GM23338 (cell line): ENCODE measurements around the gene LIFR. TPM values are rescaled to one million over a fixed set of nuclear protein-coding genes. Genes with fewer than 3 reads are reported as not detected.

Experiments used
- CREB1 ChIP-seq: fragments of 250-450 bp; sonication (Bioruptor Pico); IDR thresholded peaks from 2 replicates; pipeline ENCODE4 v1.5.0; 2020; ENCODE audit warnings: low read depth, mild to moderate bottlenecking, moderate library complexity
- EZH2 ChIP-seq: fragments of 200-600 bp; sonication (generic); IDR thresholded peaks from one replicate; pipeline ENCODE4 v1.8.0; 2017; ENCODE audit warnings: antibody characterized with exemption, mild to moderate bottlenecking, low read depth; ENCODE audit not compliant: unreplicated experiment
- NANOG ChIP-seq: IDR thresholded peaks from 2 replicates; pipeline ENCODE4 v1.6.1; 2016; ENCODE audit warnings: antibody characterized with exemption, borderline replicate concordance
- POLR2AphosphoS5 ChIP-seq: IDR thresholded peaks from 2 replicates; pipeline ENCODE4 v1.6.1; 2016; ENCODE audit warnings: antibody characterized with exemption, low read depth
- ZNF114 ChIP-seq: fragments of 250-450 bp; sonication (Bioruptor Pico); IDR thresholded peaks from 2 replicates; pipeline ENCODE4 v1.5.0; 2020; ENCODE audit warnings: mild to moderate bottlenecking, moderate library complexity
- ZNF462 ChIP-seq: fragments of 250-450 bp; sonication (Bioruptor Pico); IDR thresholded peaks from 2 replicates; pipeline ENCODE4 v1.5.0; 2020; ENCODE audit warnings: mild to moderate bottlenecking, moderate library complexity
- microRNA-seq: library from miRNA; unstranded; fragments of <30 nt; microRNA quantifications from one replicate; pipeline ENCODE4, GENCODE V29; 2017
- polyA plus RNA-seq: library from polyadenylated mRNA; unstranded; fragments of >200 nt; fragmentation: Nextera tagmentation; extraction: Ambion mirVana; gene quantifications from 2 replicates; pipeline ENCODE4 v1.2.1, GENCODE V29; 2016
- small RNA-seq: library from RNA; depleted of rRNA; stranded (forward); fragments of <200 nt; gene quantifications from one replicate; pipeline ENCODE3, GENCODE V24; 2014; ENCODE audit warnings: low replicate concordance
- total RNA-seq: library from RNA; depleted of rRNA; stranded (reverse); fragments of >200 nt; shearing (Covaris generic); gene quantifications from 2 replicates; pipeline ENCODE4 v1.2.3, GENCODE V29; 2014

The LIFR gene
- total and polyA plus RNA-seq, 2 experiments from 2014 or later: 11.0 to 25.2 TPM

GRCh38 chr5:38426490-38426889 lies 130.0 kb downstream of the LIFR start (continued):
- TF ChIP-seq ZNF462: no peak
- no peak for TF ChIP-seq CREB1 (CRISPR knock-in tag)
- TF ChIP-seq EZH2: no peak
- TF ChIP-seq NANOG: no peak
- TF ChIP-seq ZNF114 (CRISPR knock-in tag): no peak
- TF ChIP-seq POLR2AphosphoS5: no peak

Small RNAs within 50 kb of the gene (microRNA-seq; reads per million reads assigned to microRNA genes)
- gene MIR3650: not detected

Small RNAs within 50 kb of the gene (small RNA-seq; reads per million reads assigned to genes)
- gene AC091839.1: 0.07 reads per million
- gene MIR3650: not detected
